ENCODE results near the gene MPHOSPH9.

- TF ChIP-seq CTCF (conservative IDR thresholded peaks at IDR 0.05; ENCODE audit: low read depth, low read length): peak; percentile 88
- no peak for TF ChIP-seq BHLHE40 (IDR thresholded peaks at IDR 0.05; ENCODE audit: low read depth, low read length)
- TF ChIP-seq POLR2A (IDR thresholded peaks at IDR 0.05; ENCODE audit: low read depth, low read length): no peak
- no peak for TF ChIP-seq RCOR1 (IDR thresholded peaks at IDR 0.05; ENCODE audit: insufficient replicate concordance, low read length)
- TF ChIP-seq USF2 (IDR thresholded peaks at IDR 0.05; ENCODE audit: low read depth, low read length): no peak
- TF ChIP-seq MXI1 (IDR thresholded peaks at IDR 0.05; ENCODE audit: borderline replicate concordance, low read depth, low read length): no peak
These were observed 4.8 kb upstream of the MPHOSPH9 start for GRCh38 chr12:123237646-123238329.

Data from IMR-90 (cell line).